Fibroblast of lung (primary cell): ENCODE results near the gene TIGD4.

Experiments used
- EZH2 ChIP-seq: IDR thresholded peaks from 2 replicates; pipeline ENCODE4 v1.5.1; 2012; ENCODE audit warnings: low read length, control low read depth, mild to moderate bottlenecking; ENCODE audit errors: missing control alignments
- TF ChIP-seq, protein P1 (sequence below), 2 donors: IDR thresholded peaks in 1 of 2; conservative IDR thresholded peaks in 1 of 2; 1 replicate in 1 of 2; 2 replicates in 1 of 2; pipeline ENCODE4 v1.5.1; 2011 to 2012; ENCODE audit warnings: low read length in 2 of 2, control low read depth in 1 of 2, inconsistent platforms in 1 of 2, low read depth in 1 of 2, mild to moderate bottlenecking in 1 of 2

GRCh38 chr4:152825336-152825735 lies 45.8 kb upstream of the TIGD4 start:
- TF ChIP-seq, protein P1, sequence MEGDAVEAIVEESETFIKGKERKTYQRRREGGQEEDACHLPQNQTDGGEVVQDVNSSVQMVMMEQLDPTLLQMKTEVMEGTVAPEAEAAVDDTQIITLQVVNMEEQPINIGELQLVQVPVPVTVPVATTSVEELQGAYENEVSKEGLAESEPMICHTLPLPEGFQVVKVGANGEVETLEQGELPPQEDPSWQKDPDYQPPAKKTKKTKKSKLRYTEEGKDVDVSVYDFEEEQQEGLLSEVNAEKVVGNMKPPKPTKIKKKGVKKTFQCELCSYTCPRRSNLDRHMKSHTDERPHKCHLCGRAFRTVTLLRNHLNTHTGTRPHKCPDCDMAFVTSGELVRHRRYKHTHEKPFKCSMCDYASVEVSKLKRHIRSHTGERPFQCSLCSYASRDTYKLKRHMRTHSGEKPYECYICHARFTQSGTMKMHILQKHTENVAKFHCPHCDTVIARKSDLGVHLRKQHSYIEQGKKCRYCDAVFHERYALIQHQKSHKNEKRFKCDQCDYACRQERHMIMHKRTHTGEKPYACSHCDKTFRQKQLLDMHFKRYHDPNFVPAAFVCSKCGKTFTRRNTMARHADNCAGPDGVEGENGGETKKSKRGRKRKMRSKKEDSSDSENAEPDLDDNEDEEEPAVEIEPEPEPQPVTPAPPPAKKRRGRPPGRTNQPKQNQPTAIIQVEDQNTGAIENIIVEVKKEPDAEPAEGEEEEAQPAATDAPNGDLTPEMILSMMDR (conservative IDR thresholded peaks at IDR 0.05 in 1 of 2, IDR thresholded peaks at IDR 0.05 in 1 of 2; ENCODE audit: low read depth in 1 of 2, low read length in 2 of 2) = no peak
- TF ChIP-seq EZH2 = no peak
